DMS114 treated with DMSO at 0.1 percent for 48 hours (cell line): Measurements from ENCODE around the gene EN2.

Source experiments
- DNase-seq: peaks from one replicate; lab custom pipeline; 2025; ENCODE audit not compliant: unreplicated experiment; lab: John Stamatoyannopoulos, UW

The EN2 gene

DNA sequence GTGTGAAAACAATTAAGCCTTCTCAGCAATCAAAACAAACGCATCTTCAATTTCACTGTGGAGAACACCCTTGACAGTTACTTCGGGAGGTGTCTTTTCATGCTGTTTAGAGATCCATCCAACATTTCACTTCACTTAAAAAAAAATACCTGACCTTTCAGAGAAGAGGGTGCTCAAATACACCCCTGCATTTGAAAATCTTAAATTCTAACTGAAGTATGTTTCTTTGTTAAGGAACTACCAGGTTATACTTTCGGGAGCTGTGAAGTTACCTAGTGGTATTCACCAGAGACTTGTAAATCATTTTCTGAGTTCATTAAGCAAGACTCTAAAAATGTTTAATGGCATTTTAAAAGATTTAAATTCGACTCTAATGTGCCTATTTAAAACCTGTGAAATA lies 49.6 kb downstream of the EN2 start:
- no peak for DNase-seq

DNA sequence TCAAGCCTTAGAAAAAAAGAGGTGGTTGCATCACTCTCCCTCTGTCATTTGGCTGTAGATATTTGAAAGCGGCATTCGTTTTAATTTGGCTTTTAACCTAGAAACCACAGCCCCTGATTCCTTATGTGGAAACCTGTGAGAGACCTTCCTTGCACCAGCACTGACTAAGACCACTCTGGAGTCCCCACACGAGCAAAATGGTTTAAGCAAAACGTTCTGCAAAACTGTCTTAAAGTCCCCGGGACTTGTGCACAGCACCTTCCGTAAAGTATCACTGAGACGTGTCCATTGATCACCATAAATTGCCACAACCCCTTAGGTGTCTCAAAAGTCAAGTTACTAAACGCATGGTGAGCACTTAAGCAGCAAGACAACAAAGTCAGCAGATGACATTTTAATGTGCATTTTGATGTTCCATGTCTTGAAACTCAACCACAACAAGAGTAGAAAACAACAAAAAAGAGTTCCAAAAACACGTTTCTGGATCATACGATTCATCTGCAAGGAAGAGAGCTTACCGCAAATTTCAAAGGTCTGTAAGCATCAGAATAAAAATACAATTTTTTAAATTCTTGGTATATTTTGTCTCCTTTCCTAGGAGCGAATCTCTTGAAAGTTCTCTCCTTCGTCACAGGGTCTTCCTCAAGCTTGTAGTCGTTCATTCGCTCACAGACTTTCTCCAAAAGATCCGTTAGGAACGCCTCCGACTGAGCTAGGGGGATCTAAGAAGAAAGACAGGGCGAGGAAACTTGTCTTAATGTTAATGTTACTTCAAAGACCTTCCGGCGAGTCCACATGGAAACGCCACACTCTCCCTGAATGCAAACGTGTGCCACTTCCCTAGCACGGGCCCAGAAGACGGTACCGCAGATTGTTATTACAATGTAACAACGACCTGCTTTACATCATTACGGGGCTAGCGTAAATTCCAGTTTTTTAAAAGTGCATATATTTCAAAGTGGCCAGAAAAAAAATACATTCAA lies 50.7 kb downstream of the EN2 start:
- DNase-seq, result no peak

DNA sequence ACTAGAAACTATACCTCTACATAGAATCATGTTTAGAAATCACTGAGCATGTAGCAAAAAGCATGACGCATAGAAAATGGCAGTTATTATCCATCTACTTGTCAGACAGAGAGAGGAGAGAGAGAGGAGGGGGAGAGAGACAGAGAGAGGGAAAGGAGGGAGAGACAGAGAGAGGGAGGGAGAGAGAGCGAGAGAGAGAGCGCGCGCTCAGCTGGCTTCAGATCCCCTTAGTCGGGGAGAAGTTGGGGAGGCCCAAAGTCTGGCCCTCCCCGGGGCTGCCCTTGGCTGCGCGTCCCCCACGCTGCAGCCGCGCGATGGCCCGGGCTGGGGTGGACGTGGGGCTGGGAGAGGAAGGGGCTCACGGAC lies 51.4 kb downstream of the EN2 start:
- DNase-seq, result no peak

DNA sequence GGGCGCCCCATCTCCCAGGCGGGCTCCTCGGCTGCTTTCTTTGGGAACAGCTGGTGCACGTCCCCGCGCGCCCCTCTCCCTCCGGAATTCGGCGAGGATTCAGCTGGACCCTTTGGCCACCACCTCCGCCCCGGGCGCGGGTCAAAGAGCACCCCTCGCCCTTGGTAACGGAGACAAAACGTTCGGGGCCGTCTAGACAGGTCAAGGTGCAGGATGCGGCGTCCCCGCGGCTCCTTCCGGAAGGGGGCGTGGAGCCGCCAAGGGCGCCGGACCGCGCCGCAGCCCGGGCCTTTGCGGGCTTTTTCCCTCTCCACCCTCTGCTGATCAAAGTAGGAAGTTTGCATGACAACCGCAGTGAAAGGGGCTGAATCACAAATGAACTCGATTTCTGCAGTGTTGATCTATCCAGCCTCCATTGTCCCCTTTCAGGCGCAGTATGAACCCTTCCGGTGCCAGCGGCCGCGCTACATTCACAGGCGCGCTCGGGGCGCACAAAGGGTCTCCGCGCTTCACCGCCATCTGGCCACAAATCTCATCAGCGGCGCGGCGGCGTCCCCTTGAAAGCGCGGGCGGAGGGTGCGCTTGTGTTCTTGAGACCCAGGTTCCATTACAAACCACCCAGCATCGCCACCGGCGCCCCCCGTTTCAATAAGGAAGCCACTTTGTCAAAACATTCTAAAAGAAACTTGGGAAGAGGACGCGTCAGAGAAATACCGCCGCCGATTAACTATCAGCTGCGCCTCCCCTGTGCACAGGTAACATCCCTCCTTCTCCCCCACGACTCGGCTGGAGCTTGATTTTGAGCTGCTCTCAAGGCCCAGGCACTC lies 52.0 kb downstream of the EN2 start:
- peak; percentile 40 for DNase-seq

DNA sequence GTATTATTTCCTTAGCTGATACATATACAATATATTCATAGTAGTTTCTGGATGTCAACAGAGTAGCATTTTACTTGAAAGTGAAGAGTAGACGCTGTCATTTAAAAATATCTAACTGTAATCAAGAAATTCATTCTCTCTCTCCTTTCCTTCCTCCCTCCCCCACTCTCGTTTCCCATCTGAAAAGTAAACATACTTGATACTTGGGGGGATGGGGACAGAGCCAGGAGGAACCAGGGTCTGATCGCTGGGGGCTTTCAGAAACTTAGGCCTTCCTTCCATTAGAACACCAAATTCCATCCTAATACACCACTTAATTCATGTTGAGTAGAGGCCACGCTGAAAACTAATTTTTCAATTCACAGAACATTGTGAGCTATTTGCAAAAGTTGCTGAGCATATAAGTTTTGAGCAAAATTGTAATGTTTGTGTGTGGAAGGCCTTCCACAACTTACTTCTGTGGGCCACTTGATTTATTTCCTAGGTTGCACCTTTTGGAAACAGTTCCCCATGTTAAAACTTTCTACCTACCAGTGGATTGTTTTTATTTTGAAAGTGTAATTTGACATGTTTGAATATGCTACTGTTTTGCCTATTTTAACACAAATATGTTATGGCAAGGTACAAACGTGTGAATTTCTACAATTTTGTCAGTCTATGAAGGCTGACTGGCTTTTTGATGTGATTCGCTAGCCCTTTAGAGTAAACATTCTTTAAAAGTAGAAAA lies 53.2 kb downstream of the EN2 start:
- no peak for DNase-seq

DNA sequence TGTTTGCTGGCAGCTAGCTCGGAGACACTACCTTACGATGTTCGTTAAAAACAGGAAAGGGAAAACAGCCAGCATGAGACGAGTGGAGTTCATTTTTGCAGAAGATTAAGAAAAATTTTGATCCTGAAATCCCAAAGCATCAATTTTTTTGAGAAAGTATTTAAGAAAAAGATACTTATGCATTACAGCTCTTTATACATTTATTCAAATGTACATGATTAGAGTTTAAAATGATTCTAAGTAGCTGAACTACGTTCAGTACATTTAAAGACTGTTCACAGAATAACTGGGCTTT lies 53.7 kb downstream of the EN2 start:
- no peak for DNase-seq

DNA sequence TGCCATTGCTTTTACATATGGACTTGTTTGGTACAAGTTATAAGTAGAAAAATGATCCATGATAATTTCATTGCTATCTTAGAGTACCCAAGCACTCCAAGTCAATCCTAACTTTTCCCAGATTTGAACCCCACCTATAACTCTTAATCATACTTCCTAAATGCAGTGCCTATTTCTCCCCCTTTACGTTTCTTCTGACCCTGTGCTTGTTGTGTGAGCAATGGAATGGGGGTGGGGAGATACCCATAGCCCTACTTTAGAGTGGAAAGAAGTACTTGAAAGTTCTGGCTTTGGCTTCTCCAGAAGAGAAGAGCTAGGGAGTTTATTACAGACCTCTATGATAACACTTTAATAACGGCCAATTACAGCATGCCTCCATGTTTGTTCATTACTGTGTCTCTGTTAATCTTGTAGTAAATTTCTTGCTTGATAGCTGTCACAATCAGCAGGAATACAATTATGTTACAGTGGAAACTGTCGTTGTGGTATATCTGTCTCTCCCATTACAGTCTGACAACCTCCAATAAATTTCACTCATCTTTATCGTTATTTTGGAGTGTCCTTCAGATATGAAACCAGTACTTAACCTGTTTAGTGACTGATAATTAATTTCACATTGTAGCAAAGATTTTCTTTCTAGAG lies 54.4 kb downstream of the EN2 start:
- no peak for DNase-seq

DNA sequence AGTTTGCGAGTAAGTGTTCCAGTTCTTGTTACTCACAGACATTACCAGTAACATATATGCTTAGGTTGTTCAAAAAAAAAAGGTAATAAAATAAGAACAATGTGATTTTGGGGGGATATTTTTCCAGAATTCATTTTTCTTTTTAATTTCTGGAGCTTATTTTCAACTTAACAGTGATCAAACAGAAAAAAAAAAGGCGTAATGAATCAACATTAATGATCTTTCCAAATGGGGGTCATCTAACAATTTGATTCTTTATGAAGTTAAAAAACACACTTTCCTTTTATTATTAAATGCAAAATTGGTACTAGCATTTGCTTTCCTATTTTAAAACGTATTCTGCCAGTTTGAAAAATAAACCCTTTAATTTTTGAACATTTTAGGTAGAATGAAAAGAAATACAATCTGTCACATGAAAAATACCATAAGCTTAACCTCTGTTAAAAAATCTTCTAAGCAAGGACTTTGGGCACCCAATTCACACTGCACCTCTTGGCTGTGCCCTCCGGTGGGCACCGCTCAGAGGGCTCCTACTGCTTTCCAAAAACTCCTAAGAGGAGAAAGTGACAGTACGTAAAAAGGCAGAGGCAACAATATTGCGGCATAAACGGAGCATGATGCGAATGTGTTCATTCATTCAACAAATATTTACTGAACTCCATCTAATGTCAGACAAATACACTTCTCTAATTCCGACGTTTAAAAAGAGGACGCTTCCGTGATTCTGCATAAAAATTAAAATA lies 55.8 kb downstream of the EN2 start:
- DNase-seq, result no peak

DNA sequence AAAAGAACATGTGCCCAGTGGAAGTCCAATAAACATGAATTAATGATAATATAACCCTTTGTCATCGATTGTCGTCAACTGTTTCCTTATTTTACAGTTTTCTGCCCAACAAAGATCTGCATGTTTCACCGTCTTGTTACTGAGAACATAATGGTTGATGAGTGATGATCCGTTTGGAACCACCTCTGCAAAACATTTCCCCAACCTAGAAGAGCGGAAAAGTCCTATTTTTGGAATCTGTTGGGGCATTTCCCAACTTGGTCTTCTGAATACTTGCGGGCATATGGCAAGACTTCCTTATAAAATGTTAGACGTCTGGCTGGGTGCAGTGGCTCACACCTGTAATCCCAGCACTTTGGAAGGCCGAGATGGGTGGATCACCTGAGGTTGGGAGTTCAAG lies 56.4 kb downstream of the EN2 start:
- no peak for DNase-seq
